HS-5 (cell line): ENCODE measurements around the gene PEAR1.

Experiments
- DNase-seq: peaks from one replicate; pipeline ENCODE4 v3.0.0-alpha.2; 2012; ENCODE audit warnings: low read depth

PEAR1 gene

DNA sequence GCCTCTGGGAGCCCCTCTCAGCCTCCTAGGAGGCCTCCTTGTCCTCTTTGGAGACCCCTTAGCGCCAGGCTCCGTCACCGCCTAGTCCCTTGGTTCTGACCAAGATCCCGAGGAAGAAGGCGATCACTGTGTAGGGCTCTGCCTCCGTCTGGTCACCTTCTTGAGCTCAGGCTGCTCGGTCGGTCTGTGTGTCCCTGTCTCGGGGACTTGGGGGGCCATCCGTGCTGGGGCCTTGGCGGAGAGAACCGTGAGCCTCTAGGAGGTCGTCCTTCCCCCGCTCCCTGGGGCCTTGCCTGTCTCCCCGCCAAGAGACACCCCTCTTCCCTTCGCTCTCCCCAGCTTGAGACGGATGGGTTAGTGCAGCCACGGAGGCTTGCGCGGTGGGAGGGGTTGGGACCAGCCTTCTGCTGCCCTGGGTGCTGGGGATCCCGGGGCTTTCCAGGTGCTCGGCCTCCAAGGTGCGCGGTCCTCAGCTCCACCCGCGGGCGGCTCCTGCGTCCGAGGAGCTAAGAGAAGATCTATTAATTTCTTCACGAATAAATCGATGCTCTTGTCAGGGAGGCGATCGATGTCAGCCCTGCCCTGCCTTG, 33.9 kb upstream of the PEAR1 start:
- no peak for DNase-seq

DNA sequence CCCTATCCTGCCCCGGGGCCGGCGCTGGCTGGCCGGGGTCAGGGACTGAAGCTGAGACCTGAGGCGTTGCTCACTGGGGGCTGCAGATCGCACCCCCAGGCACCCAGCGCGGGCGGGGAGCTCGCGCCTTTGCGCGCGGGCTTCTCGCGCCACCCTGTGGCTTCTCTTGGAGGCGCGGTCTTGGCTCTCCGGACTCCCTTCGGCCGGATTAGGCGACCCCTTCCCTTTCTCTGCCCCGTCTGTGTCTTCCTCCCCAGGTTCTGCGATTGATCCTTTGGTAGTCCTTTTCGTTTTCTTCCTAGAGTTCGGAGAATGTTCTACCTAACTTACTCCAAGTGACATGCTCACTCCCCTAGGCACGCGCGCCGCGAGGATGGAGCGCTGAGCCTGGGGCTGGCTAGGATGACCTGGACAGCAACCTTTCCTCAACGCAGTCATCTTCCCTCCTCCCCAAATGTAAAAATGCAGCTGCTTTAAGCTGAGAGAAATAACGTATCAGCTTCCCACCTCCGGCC, 33.3 kb upstream of the PEAR1 start:
- peak; percentile 9 for DNase-seq

DNA sequence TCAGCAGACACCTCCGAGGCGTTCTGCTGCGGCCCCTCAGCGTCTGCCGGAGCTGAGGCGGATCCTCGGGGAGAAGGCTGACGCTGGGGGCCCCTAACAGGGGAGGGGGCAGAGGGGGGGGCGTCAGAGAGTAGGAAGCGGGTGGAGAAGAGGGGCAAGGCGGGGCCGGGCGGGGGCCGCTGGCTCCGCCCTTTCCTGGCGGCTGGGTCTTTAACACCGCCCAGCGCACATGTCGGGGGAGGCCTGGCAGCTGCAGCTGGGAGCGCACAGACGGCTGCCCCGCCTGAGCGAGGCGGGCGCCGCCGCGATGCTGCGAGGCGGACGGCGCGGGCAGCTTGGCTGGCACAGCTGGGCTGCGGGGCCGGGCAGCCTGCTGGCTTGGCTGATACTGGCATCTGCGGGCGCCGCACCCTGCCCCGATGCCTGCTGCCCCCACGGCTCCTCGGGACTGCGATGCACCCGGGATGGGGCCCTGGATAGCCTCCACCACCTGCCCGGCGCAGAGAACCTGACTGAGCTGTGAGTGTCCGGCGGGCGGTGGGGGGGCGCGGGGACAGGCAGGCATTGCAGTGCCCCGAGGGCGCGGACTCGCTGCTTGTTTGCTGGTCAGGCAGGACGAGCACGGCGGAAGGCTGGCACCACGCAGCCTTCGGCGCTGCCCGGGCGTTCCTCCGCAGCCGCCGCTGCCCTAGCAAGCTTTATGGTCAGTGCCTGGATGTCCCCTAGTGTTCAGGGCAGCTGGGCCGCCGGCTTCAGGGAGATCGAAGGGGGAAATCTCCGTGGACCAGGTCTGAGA, 32.7 kb upstream of the PEAR1 start, which contains the start of gene NTRK1:
TSS of gene NTRK1 (plus strand) at position 238 of the 796 bp plus-strand sequence. CDS start at position 308, 70 bp downstream.
- no peak for DNase-seq

DNA sequence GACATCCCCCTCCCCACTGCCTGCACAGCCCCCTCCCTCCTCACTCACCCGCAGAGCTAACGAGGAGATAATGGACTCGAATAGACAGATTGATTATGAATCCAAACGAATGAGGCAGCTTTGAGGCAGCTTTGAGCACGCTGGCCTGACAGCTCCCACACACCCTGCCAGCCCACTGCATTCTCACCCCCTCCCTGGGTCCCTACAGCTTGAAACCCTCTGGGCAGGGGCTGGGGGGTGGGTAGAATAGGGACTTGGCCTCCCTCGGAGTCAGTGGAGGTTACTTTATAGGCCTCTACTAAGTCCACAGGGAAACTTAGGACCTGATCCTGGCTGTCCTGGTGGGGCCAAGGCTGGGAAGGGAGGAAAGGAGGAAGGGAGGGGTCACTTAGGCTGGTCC, 30.9 kb upstream of the PEAR1 start:
- no peak for DNase-seq

DNA sequence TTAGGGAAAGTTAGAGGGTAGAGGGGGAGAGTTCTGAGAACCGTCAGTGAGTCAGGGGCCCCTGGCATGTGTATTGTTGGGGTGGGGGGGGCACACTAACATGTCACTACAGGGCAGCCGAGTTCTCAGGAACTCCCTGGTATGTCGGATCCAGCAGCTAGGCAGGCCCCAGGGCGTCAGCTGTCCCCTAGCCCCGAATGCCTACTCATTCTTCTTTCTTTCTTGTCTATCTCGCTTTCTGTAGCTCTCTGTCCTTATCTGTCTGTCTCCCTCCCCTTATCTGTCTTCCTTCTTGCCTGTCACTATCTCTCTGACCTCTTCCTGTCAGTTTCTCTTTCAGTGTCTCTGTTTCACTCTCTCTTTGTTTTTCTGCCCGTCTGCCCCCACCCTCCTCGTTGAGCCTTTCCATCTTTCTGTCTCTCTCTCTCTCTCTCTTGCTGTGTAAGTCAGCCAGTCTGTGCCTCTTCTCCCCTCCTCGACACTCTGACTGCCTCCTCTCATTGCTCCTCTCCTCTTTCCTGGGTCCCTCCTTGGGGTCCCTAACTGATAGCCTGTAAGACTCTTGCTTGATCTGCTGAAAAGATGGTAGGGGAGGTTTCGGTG, 30.4 kb upstream of the PEAR1 start:
- DNase-seq = no peak

DNA sequence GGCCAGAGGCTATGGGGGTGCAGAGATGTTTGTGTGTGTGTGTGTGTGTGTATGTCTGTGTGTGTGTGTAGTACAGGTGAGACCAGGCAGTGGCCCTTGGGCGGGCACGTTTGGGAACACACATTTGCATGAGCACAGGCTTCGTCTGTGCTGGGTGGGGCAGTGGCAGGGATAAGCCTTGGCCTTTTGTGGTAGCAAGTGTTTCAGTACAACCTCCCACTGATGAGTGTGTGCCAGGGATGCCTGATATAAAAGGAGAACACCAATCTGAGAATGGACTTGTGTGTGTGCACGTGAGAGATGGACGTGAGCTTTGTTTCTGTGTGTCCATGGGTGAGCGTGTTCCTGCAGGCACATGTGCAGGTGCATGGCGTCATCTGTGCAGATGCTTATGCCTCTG, 29.9 kb upstream of the PEAR1 start:
- DNase-seq = no peak

DNA sequence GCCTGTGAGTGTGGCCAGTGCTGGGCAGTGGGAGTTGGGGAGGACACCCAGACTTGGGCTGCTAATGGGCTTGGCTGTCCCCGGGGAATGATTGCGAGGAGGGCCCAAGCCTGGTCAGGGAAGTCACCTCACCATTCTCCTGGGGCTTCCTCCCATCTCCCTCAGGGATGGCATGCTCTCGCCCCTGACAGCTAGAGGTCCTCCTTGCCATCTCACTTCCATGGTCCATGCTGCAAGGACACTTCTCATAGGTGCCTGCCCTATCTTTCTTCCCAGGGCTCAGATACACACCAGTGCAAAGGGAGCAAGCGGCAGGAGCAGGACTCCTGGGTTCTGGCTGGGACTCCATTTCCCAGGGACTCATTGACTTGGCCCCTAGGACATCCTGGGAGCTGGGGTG, 28.7 kb upstream of the PEAR1 start:
- no peak for DNase-seq

DNA sequence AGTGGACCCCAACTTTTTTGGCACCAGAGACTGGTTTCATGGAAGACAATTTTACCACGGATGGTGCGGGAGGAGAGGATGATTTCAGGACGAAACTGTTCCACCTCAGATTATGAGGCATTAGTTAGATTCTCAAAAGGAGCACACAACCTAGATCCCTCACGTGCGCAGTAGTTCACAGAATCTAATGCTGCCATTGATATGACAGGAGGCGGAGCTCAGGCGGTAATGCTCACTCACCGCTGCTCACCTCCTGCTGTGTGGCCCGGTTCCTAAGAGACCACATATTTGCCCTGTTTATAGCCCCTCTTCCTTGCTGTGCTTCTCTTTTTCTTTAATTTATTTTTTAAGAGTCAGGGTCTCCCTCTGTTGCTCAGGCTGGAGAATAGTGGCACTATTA, 28.3 kb upstream of the PEAR1 start:
- no peak for DNase-seq

DNA sequence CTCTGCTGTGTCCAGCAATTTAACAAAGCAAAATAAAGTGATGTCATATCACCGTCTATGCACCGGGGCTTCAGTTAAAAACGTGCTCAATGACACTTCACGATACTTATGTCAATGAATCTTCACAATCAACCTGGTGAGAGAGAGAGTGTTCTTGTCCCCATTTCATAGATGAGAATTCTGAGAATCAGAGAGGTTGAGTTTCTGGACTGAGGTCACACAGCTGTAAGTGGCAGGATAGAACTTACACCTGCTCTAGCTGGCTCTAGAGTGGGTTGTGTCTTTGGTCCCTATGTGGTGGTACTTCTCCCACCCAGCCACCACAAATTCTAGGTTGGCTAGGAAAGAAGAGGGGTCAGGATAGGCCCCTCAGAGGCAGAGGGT, 27.7 kb upstream of the PEAR1 start:
- no peak for DNase-seq

DNA sequence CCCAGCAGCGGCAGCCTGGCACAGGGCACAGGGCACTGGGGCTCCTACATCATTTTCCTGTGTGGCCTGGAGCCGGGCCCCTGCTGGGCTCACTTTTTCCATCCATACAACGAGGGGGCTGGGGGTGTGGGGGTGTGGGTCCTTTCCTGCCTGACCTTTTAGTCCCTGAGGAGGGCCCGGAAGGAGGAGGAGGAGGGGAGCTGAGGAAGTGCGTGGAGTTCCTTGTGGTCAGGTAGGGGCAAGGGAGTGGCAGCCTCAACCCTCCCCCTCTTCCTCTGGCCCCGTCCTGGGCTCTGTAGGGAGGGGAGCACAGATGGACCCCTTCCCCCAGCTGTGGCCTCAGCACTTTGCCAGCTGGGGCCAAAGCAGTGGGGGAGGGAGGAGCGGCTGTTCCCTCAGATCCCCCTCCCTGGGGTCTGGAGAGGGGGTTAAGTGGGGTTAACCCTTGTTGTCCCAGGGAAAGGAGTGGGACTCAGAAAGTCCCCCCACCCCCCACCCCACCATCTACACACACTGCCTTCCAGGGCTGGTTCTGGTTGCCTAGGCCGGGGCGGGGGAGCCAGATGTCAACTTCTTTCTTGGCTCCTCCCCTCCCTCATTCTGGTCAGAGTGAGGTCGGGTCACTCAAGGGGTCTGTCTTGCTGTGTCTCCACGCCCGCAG, 27.1 kb upstream of the PEAR1 start:
- no peak for DNase-seq

DNA sequence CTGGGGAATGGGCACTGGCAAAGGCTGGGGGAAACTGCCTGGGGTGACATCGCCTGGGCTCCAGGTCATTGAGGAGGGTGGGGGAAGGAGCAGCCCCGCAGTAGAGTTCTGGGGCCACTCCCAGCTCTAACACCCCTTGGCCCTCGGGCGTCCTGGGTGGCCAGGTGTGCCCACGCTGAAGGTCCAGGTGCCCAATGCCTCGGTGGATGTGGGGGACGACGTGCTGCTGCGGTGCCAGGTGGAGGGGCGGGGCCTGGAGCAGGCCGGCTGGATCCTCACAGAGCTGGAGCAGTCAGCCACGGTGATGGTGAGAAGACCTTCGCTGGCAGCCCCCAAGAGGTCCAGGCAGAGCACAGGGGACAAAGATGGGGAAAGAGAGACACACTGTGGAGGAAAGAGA, 25.2 kb upstream of the PEAR1 start:
- DNase-seq = no peak

DNA sequence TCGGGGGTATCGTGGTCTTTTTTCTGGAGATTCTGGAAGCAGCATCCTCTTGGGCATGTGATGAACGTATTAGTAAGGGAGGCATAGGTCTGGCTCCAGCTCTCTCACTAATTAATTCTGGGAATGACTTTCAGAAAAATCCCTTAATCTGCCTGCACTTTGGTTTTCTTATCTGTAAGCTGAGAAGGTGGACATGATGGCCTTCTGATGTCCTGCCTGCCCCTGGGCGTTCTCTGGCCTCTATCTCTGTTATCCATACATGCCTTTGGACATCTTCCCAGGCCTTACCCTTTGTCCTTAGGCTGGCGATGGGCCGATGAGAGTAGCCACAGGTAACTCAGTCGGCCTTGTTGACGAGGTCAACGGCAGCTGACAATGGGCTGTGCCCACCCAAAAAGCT, 24.1 kb upstream of the PEAR1 start:
- no peak for DNase-seq

DNA sequence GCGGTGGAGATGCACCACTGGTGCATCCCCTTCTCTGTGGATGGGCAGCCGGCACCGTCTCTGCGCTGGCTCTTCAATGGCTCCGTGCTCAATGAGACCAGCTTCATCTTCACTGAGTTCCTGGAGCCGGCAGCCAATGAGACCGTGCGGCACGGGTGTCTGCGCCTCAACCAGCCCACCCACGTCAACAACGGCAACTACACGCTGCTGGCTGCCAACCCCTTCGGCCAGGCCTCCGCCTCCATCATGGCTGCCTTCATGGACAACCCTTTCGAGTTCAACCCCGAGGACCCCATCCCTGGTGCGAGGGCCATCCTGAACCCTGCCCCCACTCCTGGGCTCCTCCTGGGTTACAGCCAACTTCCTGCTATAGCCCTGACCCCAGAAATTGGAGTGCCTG, 19.9 kb upstream of the PEAR1 start:
- no peak for DNase-seq

DNA sequence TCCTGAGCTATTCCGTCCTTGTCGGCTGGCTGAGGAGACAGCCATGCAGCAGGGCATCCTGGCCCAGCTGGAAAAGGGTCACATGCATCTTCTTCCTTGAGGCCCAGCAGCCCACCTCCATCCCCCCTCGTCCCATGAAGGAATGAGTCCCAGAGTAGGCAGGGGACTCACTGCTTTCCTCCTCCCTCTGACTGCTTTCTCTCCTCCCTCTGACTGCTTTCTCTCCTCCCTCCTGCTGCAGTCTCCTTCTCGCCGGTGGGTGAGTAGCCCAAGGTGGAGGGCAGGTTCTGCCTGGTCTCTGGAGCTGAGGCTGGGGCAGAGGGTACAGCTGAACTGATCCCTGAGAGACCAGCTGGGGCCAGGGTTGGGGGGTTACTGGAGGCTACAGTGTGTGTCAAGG, 19.4 kb upstream of the PEAR1 start:
- no peak for DNase-seq

DNA sequence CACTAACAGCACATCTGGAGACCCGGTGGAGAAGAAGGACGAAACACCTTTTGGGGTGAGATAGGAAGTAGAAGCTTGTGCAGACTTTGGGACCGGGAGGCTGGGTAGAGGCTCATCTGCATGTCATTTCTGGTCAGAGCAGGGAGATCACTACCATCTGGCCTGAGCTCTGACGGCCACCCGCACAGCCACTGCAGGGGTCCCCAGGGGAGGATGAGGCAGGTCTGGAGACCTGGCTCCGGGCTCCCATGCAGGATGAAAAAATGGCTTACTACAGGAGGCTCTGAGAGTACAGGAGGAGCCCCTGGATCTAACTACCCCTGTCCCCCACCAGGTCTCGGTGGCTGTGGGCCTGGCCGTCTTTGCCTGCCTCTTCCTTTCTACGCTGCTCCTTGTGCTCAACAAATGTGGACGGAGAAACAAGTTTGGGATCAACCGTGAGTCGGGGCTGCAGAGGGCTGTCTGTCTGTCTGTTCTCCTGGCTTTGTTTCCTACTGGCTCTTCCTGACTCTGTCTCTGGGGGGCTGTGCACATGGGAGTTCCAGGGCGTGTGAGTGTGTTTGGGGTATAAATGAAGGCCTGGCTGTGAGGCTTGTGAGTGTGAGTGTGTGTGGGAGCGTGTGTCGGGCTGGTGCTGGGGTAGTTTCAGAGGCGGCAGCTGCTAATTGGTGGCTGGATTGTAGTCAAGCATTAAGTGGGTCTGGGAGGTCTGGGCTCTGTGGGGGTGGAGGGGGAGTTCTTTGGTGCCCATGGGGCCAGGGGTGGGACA, 18.8 kb upstream of the PEAR1 start:
- DNase-seq = no peak

DNA sequence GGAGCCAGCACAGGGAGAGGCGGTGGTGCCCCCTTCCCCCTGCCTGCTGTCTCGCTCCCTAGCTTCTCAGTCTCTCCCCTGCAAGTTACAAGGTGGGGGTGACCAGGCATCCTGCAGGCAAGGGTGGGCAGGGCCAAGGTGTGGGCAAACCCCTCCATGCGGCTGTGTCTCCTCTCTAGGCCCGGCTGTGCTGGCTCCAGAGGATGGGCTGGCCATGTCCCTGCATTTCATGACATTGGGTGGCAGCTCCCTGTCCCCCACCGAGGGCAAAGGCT, 18.2 kb upstream of the PEAR1 start:
- no peak for DNase-seq

DNA sequence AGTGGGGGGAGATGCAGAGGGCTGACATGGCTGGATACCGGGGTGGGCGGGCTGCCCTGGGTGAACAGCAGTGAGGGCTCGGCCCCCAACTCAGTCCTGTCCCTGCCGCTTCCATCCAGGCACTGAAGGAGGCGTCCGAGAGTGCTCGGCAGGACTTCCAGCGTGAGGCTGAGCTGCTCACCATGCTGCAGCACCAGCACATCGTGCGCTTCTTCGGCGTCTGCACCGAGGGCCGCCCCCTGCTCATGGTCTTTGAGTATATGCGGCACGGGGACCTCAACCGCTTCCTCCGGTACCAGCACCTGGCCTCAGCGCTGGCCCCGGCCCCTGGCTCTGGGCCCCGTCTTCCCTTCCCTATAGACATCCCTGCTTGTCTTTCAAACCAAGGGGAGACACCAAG, 17.2 kb upstream of the PEAR1 start:
- DNase-seq = no peak

DNA sequence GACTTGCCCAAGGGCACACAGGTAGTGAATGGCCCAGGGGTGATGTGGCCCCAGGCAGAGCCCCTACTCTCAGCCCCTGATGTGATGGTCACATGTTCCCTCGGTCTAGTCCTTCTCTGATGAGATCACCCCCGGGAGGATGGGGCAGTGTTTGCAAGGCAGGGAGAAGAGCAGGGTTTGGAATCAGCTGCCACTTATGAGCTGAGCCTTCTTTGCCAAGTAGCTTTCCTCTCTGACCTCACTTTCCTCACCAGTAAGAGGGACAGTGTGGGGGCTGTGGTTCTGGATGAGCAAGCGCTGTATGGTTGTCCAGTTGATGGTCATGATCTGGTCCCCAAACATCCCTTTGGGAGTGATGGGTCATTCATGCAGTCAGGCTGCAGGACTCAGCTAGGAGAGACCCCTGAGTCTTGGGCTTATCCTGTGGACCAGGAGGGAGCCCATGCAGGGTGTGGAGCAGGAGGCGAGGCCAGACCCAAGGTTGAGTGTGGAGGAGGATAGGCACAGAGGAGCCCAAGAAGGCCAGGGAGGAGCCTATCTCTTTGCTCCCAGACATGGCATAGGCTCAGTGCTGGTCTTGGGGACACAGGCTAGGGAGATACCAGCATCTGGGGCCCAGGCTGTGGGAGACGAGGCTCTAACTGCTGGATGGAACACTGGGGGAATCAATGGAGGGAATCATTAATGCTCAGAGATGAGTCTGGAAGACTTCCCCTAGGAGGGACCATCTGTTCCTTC, 15.9 kb upstream of the PEAR1 start:
- DNase-seq = no peak

DNA sequence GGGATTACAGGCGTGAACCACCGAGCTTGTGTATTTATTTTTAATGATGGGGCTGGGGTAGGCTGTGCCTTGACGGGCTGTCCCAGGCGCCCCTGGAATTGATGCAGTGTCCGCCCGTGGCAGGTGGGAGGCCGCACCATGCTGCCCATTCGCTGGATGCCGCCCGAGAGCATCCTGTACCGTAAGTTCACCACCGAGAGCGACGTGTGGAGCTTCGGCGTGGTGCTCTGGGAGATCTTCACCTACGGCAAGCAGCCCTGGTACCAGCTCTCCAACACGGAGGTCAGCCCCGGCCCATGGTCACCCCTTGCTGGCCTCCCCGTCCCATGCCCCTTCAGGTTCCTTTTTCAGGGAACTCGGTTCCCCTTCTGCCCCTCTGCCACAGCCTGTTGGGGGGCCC, 13.6 kb upstream of the PEAR1 start:
- DNase-seq = no peak

DNA sequence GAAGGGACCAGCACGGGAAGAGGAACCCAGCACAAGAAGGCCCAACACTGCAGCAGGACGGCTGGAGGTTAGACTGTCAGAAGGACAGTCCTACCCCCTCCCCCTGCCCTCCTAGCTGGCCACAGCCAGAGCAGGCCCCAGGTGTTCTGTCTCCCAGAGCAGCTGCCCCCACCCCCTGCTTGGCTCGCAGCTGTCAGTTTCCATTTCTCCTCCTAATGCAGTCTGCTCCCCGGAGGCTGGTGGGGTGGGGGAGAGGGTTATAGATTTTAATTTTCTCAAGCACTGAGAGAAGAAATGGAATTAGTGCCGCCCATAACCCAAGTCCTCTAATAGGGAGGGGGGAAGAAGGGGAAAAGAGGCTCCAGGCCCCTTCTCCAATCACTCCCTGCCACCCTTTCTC, 13.0 kb upstream of the PEAR1 start:
- no peak for DNase-seq

DNA sequence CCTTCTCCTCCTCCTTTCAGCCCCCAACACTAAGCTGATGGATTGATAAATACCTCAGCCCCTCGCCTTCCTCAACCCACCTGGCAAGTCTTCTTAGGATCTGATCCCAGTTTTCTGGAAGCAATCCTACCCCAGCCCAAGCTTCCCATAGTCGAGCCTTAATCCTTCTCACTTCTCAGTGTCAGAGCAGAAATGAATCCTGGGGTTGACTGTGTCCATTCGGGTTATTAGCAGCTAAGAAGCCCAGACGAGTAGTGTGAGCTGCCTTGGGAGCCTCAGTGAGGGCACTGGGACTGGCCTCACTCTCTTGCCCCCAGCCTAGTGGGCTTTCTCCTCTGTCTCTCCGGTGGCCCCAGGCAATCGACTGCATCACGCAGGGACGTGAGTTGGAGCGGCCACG, 12.4 kb upstream of the PEAR1 start:
- no peak for DNase-seq

DNA sequence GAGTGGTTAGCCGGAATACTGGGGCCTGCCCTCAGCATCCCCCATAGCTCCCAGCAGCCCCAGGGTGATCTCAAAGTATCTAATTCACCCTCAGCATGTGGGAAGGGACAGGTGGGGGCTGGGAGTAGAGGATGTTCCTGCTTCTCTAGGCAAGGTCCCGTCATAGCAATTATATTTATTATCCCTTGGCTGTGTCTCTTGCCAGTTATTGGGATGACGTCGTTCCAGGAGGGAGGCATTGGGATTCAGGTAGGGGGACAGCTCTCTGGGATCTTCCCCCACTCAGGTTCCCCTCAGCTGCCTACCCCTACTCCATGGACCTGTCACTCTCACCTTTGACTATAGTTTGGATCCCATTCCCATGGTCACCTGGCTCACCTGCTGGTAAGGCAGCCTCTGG, 11.9 kb upstream of the PEAR1 start:
- no peak for DNase-seq
